Measurements from ENCODE around the gene SV2C.
"Not testable (repeated sequence)": the region's sequence is repeated elsewhere in the genome, so short reads cannot be mapped to it uniquely, and the experiment has no call there.

SV2C gene

GRCh38 chr5:76271836-76272235 is 188.7 kb downstream of the SV2C start:
- in situ Hi-C loops (cut with HindIII; ENCODE audit: low pct_ligation_motif_present, low pct_unique_long_range_greater_than_20kb, low sequenced_read_pairs): no loop called here
- no peak for DNase-seq

- in situ Hi-C loops (cut with HindIII; ENCODE audit: low pct_ligation_motif_present, low pct_unique_long_range_greater_than_20kb, low sequenced_read_pairs): no loop called here
Observed at GRCh38 chr5:76273206-76273885, 190.2 kb downstream of the SV2C start.

GRCh38 chr5:76274571-76274970 is 191.4 kb downstream of the SV2C start:
- in situ Hi-C loops (cut with HindIII; ENCODE audit: low pct_ligation_motif_present, low pct_unique_long_range_greater_than_20kb, low sequenced_read_pairs): no loop called here
- no peak for DNase-seq

More at GRCh38 chr5:76273206-76273885, 190.2 kb downstream of the SV2C start:
- DNase-seq: no peak

- DNase-seq: no peak
- in situ Hi-C loops (cut with HindIII; ENCODE audit: low pct_ligation_motif_present, low pct_unique_long_range_greater_than_20kb, low sequenced_read_pairs): no loop called here
Observed at GRCh38 chr5:76277736-76278135, 194.6 kb downstream of the SV2C start.

DNA sequence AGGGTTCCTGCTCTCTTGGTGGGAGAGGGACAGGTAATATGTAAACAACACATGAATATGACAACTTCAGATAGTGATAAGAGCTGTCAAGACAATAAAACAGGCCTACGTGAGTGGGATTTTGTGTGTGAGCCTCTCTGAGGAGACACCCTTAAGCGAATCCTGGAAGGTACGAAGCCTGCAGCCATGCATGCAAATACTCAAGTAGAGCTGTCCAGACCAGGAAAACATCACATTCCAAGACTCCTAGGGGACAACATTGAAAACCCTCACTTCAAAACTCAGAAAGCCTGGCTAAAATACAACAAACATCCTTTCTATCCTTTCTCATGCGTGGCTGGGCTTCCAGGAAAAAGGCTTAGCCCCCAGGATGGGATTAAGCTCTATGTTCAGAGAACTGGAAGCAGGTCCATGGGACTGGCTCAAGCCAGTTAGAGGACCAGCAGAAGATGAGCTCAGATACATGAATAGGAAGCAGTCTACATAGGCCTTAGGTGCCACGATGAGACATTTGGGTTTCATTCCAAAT is 195.1 kb downstream of the SV2C start:
- DNase-seq: no peak
- in situ Hi-C loops (cut with HindIII; ENCODE audit: low pct_ligation_motif_present, low pct_unique_long_range_greater_than_20kb, low sequenced_read_pairs): no loop called here

GRCh38 chr5:76280494-76280893 is 197.3 kb downstream of the SV2C start:
- in situ Hi-C loops (cut with HindIII; ENCODE audit: low pct_ligation_motif_present, low pct_unique_long_range_greater_than_20kb, low sequenced_read_pairs): no loop called here
- DNase-seq: no peak

- DNase-seq: no peak
- in situ Hi-C loops (cut with HindIII; ENCODE audit: low pct_ligation_motif_present, low pct_unique_long_range_greater_than_20kb, low sequenced_read_pairs): no loop called here
Observed at GRCh38 chr5:76283670-76284069, 200.5 kb downstream of the SV2C start.

DNA sequence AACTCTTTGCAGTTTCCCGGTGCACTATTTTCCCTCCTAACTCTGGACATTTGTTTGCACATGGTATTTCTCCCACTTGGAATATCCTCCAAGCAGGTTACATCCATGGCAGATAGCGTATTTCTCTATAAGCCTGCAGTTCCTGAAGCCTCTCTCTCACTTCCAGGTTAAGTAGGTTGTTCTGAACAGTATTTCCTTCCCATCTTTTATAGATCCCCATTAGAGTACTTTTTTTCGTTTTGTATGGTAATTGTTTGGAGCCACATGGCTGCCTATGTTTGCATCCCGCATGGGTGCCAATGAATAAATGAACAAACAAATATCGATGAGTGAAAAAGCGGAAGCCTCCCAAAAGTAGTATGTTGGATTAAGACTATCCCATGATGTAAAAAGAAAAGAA is 206.5 kb downstream of the SV2C start:
- in situ Hi-C loops (cut with HindIII; ENCODE audit: low pct_ligation_motif_present, low pct_unique_long_range_greater_than_20kb, low sequenced_read_pairs): no loop called here
- no peak for DNase-seq

- in situ Hi-C loops (cut with HindIII; ENCODE audit: low pct_ligation_motif_present, low pct_unique_long_range_greater_than_20kb, low sequenced_read_pairs): no loop called here
Observed at GRCh38 chr5:76290321-76290757, 207.2 kb downstream of the SV2C start.

GRCh38 chr5:76291305-76292077 is 208.3 kb downstream of the SV2C start:
- in situ Hi-C loops (cut with HindIII; ENCODE audit: low pct_ligation_motif_present, low pct_unique_long_range_greater_than_20kb, low sequenced_read_pairs): no loop called here
- no peak for DNase-seq

More at GRCh38 chr5:76290321-76290757, 207.2 kb downstream of the SV2C start:
- DNase-seq: no peak

GRCh38 chr5:76292620-76293322 is 209.6 kb downstream of the SV2C start:
- DNase-seq: no peak
- in situ Hi-C loops (cut with HindIII; ENCODE audit: low pct_ligation_motif_present, low pct_unique_long_range_greater_than_20kb, low sequenced_read_pairs): no loop called here

- DNase-seq: no peak
- in situ Hi-C loops (cut with HindIII; ENCODE audit: low pct_ligation_motif_present, low pct_unique_long_range_greater_than_20kb, low sequenced_read_pairs): no loop called here
Observed at GRCh38 chr5:76294573-76294972, 211.4 kb downstream of the SV2C start.

DNA sequence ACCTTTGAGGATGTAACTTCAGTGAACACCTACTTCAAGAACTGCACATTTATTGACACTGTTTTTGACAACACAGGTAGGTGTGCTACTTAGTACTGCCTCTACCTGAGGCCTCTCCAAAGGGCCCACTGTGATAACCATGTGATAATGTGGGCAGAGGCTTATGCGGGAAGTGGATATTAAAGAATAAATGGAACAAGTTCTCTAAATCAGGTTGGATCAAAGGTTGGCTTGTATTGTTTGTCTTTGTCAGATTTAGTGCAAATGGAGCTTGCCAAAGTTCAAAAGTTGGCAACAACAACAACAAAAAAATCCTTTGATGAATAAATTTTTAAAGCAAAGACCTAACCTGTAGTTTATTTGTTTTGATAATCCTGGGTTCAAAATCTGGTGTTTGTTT is 215.7 kb downstream of the SV2C start:
- no peak for DNase-seq
- in situ Hi-C loops (cut with HindIII; ENCODE audit: low pct_ligation_motif_present, low pct_unique_long_range_greater_than_20kb, low sequenced_read_pairs): no loop called here

GRCh38 chr5:76299592-76299991 is 216.4 kb downstream of the SV2C start:
- DNase-seq: no peak
- in situ Hi-C loops (cut with HindIII; ENCODE audit: low pct_ligation_motif_present, low pct_unique_long_range_greater_than_20kb, low sequenced_read_pairs): no loop called here

DNA sequence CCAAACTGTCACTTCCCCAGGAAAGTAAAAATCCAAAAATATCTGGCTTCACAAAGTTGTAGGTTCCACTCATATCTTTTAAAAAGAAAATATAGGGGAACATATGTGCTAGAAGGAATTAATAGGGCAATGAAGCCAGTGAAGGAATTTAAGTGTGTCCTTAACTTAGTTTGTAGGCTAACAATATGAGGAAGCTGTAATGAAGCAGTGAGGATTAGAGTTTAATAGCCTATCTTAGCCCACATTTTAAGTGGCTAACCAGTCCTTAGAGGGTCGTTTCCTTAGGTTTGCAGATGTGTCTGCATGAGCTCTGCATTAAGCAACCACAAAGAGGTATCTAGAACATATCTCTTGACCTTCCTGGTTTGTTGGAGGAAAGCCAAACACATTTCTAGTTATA is 218.7 kb downstream of the SV2C start:
- in situ Hi-C loops (cut with HindIII; ENCODE audit: low pct_ligation_motif_present, low pct_unique_long_range_greater_than_20kb, low sequenced_read_pairs): not testable (repeated sequence)

GRCh38 chr5:76302661-76303060 is 219.5 kb downstream of the SV2C start:
- DNase-seq; in situ Hi-C loops (cut with HindIII; ENCODE audit: low pct_ligation_motif_present, low pct_unique_long_range_greater_than_20kb, low sequenced_read_pairs): not testable (repeated sequence)

More for the DNA sequence above, 218.7 kb downstream of the SV2C start:
- not testable (repeated sequence) for DNase-seq

GRCh38 chr5:76303921-76304320 is 220.7 kb downstream of the SV2C start:
- DNase-seq: no peak

GRCh38 chr5:76305269-76305668 is 222.1 kb downstream of the SV2C start:
- no peak for DNase-seq
- in situ Hi-C loops (cut with HindIII; ENCODE audit: low pct_ligation_motif_present, low pct_unique_long_range_greater_than_20kb, low sequenced_read_pairs): no loop called here

More at GRCh38 chr5:76303921-76304320, 220.7 kb downstream of the SV2C start:
- in situ Hi-C loops (cut with HindIII; ENCODE audit: low pct_ligation_motif_present, low pct_unique_long_range_greater_than_20kb, low sequenced_read_pairs): no loop called here

GRCh38 chr5:76305775-76306174 is 222.6 kb downstream of the SV2C start:
- DNase-seq: no peak
- in situ Hi-C loops (cut with HindIII; ENCODE audit: low pct_ligation_motif_present, low pct_unique_long_range_greater_than_20kb, low sequenced_read_pairs): no loop called here
